ENCODE measurements around the gene HES2.

DNA sequence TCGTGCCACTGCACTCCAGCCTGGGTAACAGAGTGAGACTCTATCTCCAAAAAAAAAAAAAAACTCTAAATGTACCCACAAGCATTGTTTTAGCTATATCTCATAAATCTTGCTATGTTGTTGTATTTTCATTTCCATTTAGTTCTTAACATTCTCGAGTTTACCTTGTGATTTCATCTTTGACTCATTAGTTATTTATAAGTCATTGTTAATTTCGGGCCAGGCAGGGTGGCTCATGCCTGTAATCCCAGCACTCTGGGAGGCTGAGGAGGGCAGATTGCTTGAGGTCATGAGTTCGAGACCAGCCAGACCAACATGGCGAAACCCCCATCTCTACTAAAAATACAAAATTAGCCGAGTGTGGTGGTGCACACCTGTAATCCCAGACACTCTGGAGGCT, 11.7 kb downstream of the HES2 start:
- no peak for TF ChIP-seq POLR2A (IDR thresholded peaks at IDR 0.05; ENCODE audit: low read depth, low read length)
- no peak for TF ChIP-seq TAF1 (IDR thresholded peaks at IDR 0.05; ENCODE audit: low read depth, low read length)
- no peak for TF ChIP-seq SPI1 (IDR thresholded peaks at IDR 0.05; ENCODE audit: low read depth, low read length)
- TF ChIP-seq POLR2AphosphoS5 (IDR thresholded peaks at IDR 0.05; ENCODE audit: low read depth, low read length): no peak
